ENCODE data around the gene SNAP25. TPM values are rescaled to one million over a fixed set of nuclear protein-coding genes. Genes with fewer than 3 reads are reported as not detected.

Gene SNAP25
- total RNA-seq, 2 donors from 2014 or later, result 2.1 to 10.0 TPM

GRCh38 chr20:10174400-10174799, 44.2 kb upstream of the SNAP25 start:
- H3K27me3 ChIP-seq (replicated peaks; ENCODE audit: insufficient read depth), result no peaks in the 10 kb centered on the region
- no peaks in the 10 kb centered on the region for H3K36me3 ChIP-seq
- no peak for DNase-seq (ENCODE audit: low spot score)
- no peak overlapping the region for H3K27ac ChIP-seq
- 95% methylated on average over 1 of the region's 1 CpG for WGBS
- H3K4me3 ChIP-seq, result no peak overlapping the region
- intact Hi-C loops (cut with DNase I), result no loop called here
- H3K9me3 ChIP-seq, result no peaks in the 10 kb centered on the region
- peaks cover 3% of the 10 kb centered on the region for H3K4me1 ChIP-seq (replicated peaks)
- TF ChIP-seq CTCF (IDR thresholded peaks at IDR 0.05), result no peak
- no peak for TF ChIP-seq POLR2A (IDR thresholded peaks at IDR 0.05)
- TF ChIP-seq POLR2AphosphoS5 (IDR thresholded peaks at IDR 0.05), result no peak

GRCh38 chr20:10177326-10177725, 41.3 kb upstream of the SNAP25 start:
- H3K4me1 ChIP-seq (replicated peaks), result peaks cover 3% of the 10 kb centered on the region
- no peaks in the 10 kb centered on the region for H3K27me3 ChIP-seq (replicated peaks; ENCODE audit: insufficient read depth)
- H3K27ac ChIP-seq, result no peak overlapping the region
- no peak overlapping the region for H3K4me3 ChIP-seq
- DNase-seq (ENCODE audit: low spot score), result no peak
- intact Hi-C loops (cut with DNase I), result no loop called here
- H3K9me3 ChIP-seq, result no peaks in the 10 kb centered on the region
- WGBS, result 74% methylated on average over 3 of the region's 3 CpGs
- no peaks in the 10 kb centered on the region for H3K36me3 ChIP-seq
- TF ChIP-seq POLR2AphosphoS5 (IDR thresholded peaks at IDR 0.05) (no peak), CTCF (IDR thresholded peaks at IDR 0.05) (no peak), POLR2A (IDR thresholded peaks at IDR 0.05) (no peak)

GRCh38 chr20:10178091-10178490, 40.5 kb upstream of the SNAP25 start:
- H3K27ac ChIP-seq, result peak overlapping the region in 1 of 2 donors; percentile 29
- H3K36me3 ChIP-seq, result no peaks in the 10 kb centered on the region
- DNase-seq (ENCODE audit: low spot score), result no peak
- H3K27me3 ChIP-seq (replicated peaks; ENCODE audit: insufficient read depth), result no peaks in the 10 kb centered on the region
- H3K4me3 ChIP-seq, result no peak overlapping the region
- WGBS, result 85% methylated on average over 1 of the region's 1 CpG
- TF ChIP-seq POLR2A (IDR thresholded peaks at IDR 0.05) (no peak), POLR2AphosphoS5 (IDR thresholded peaks at IDR 0.05) (no peak), CTCF (IDR thresholded peaks at IDR 0.05) (no peak)
- H3K9me3 ChIP-seq, result no peaks in the 10 kb centered on the region
- intact Hi-C loops (cut with DNase I), result no loop called here
- H3K4me1 ChIP-seq (replicated peaks), result peaks cover 3% of the 10 kb centered on the region

- Histone ChIP-seq H3K27ac (peak overlapping the region; percentile 13 to 29), H3K36me3 (no peaks in the 10 kb centered on the region), H3K4me1 (replicated peaks) (peaks cover 3% of the 10 kb centered on the region), H3K27me3 (replicated peaks; ENCODE audit: insufficient read depth) (no peaks in the 10 kb centered on the region), H3K9me3 (no peaks in the 10 kb centered on the region), H3K4me3 (no peak overlapping the region)
- TF ChIP-seq POLR2AphosphoS5 (IDR thresholded peaks at IDR 0.05) (peak; percentile 52), CTCF (IDR thresholded peaks at IDR 0.05) (no peak)
- no peak for DNase-seq (ENCODE audit: low spot score)
- WGBS, result 16% methylated on average over 3 of the region's 3 CpGs
- intact Hi-C loops (cut with DNase I), result no loop called here
Measured at GRCh38 chr20:10178727-10179313, 39.8 kb upstream of the SNAP25 start.

DNA sequence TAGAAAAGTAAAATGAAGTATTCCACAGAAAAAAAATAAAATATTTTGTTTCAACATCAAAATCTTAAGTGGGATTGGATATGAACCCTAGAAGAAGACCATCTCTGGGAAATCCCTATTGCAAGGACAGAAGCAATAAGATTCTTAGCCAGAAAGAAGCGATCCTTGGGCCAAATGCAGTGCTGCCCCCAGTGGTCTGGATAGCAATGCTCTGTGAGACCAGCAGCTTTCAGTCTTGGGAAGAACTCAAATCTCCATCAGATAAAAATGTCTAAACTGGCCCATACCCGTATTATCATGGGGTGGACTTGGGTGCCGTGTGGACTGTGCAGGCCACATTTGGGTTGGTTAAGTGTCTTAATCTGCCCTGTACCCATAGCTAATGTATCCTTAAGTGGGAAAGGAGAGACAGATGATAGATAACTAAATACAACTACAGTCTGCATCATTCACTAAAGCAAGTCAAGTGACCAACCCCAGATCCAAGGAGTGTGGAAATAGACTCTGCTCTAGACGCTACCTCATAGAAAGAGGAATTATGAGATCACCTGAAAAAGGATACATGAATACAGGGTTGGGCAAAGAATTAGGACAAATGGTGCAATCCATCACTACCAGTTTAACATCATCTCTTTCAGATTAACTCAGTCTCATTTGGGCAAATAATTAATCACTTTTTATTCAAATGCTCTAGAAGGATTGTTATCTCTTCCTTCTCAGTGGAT, 38.9 kb upstream of the SNAP25 start:
- intact Hi-C loops (cut with DNase I), result no loop called here
- DNase-seq (ENCODE audit: low spot score), result no peak
- peaks cover 3% of the 10 kb centered on the region for H3K4me1 ChIP-seq (replicated peaks)
- no peaks in the 10 kb centered on the region for H3K36me3 ChIP-seq
- H3K27me3 ChIP-seq (replicated peaks; ENCODE audit: insufficient read depth), result no peaks in the 10 kb centered on the region
- H3K9me3 ChIP-seq, result no peaks in the 10 kb centered on the region
- peak overlapping the region; percentile 13 to 29 for H3K27ac ChIP-seq
- H3K4me3 ChIP-seq, result no peak overlapping the region
- TF ChIP-seq POLR2A (IDR thresholded peaks at IDR 0.05) (no peak), CTCF (IDR thresholded peaks at IDR 0.05) (no peak), POLR2AphosphoS5 (IDR thresholded peaks at IDR 0.05) (no peak)
- WGBS, result 86% methylated on average over 4 of the region's 4 CpGs
